Progenitor cell of endocrine pancreas (in vitro differentiated cells): ENCODE data around the gene COL12A1. TPM values are rescaled to one million over a fixed set of nuclear protein-coding genes. Genes with fewer than 3 reads are reported as not detected.

Experiments
- DNase-seq: peaks from one replicate; pipeline ENCODE4 v3.0.0; 2021; ENCODE audit warnings: low spot score; ENCODE audit not compliant: unreplicated experiment
- H3K27ac Mint-ChIP-seq: 2 replicates; pipeline ENCODE4 v1.8.0; 2021; ENCODE audit warnings: mild to moderate bottlenecking, moderate library complexity, mixed read lengths
- H3K27me3 Mint-ChIP-seq: 2 replicates; pipeline ENCODE4 v1.8.0; 2021; ENCODE audit warnings: mixed read lengths
- H3K36me3 Mint-ChIP-seq: 2 replicates; pipeline ENCODE4 v1.8.0; 2022; ENCODE audit warnings: mixed read lengths; ENCODE audit not compliant: insufficient read depth
- H3K4me1 Mint-ChIP-seq: 2 replicates; pipeline ENCODE4 v1.8.0; 2021; ENCODE audit warnings: low read depth, mixed read lengths
- H3K4me3 Mint-ChIP-seq: 2 replicates; pipeline ENCODE4 v1.8.0; 2021; ENCODE audit warnings: low read depth, mild to moderate bottlenecking, moderate library complexity, mixed read lengths
- H3K9me3 Mint-ChIP-seq: 2 replicates; pipeline ENCODE4 v1.8.0; 2021; ENCODE audit warnings: low read depth, mixed read lengths
- total RNA-seq: library from RNA; stranded (reverse); gene quantifications from 2 replicates; pipeline ENCODE4 v1.2.1, GENCODE V29; 2021
- TF ChIP-seq, protein P1 (sequence below): fragments of 200-600 bp; sonication (generic); IDR thresholded peaks from one replicate; pipeline ENCODE4 v1.5.0; 2021; ENCODE audit warnings: antibody characterized with exemption, mild to moderate bottlenecking; ENCODE audit not compliant: unreplicated experiment

COL12A1 gene
- total RNA-seq, 1 donor from 2014 or later = 2.0 TPM

DNA sequence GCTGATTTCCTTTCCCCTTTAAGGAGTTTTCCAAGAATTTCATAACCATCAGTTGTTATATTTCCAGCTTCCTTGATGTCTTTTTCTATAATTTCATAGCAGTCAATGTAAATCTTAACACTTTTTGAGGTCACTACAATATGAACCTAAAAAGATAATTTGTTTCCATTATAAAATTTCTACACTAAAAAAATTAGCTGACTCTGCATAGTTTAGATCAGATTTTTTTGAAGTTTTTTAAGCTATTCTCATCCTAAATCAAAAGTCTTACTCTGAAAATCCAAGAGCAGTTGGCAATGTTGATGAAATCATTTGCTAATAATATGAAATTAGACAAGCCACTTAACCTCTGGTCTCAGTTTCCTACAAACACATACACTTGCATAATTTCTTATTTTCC lies 96.8 kb downstream of the COL12A1 start:
- H3K36me3 Mint-ChIP-seq = no peaks in the 10 kb centered on the region
- H3K9me3 Mint-ChIP-seq = no peaks in the 10 kb centered on the region
- DNase-seq = no peak
- H3K4me1 Mint-ChIP-seq = peaks cover 3% of the 10 kb centered on the region
- no peak overlapping the region for H3K4me3 Mint-ChIP-seq
- H3K27me3 Mint-ChIP-seq = no peaks in the 10 kb centered on the region
- TF ChIP-seq, protein P1, sequence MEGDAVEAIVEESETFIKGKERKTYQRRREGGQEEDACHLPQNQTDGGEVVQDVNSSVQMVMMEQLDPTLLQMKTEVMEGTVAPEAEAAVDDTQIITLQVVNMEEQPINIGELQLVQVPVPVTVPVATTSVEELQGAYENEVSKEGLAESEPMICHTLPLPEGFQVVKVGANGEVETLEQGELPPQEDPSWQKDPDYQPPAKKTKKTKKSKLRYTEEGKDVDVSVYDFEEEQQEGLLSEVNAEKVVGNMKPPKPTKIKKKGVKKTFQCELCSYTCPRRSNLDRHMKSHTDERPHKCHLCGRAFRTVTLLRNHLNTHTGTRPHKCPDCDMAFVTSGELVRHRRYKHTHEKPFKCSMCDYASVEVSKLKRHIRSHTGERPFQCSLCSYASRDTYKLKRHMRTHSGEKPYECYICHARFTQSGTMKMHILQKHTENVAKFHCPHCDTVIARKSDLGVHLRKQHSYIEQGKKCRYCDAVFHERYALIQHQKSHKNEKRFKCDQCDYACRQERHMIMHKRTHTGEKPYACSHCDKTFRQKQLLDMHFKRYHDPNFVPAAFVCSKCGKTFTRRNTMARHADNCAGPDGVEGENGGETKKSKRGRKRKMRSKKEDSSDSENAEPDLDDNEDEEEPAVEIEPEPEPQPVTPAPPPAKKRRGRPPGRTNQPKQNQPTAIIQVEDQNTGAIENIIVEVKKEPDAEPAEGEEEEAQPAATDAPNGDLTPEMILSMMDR = no peak
- no peak overlapping the region for H3K27ac Mint-ChIP-seq

DNA sequence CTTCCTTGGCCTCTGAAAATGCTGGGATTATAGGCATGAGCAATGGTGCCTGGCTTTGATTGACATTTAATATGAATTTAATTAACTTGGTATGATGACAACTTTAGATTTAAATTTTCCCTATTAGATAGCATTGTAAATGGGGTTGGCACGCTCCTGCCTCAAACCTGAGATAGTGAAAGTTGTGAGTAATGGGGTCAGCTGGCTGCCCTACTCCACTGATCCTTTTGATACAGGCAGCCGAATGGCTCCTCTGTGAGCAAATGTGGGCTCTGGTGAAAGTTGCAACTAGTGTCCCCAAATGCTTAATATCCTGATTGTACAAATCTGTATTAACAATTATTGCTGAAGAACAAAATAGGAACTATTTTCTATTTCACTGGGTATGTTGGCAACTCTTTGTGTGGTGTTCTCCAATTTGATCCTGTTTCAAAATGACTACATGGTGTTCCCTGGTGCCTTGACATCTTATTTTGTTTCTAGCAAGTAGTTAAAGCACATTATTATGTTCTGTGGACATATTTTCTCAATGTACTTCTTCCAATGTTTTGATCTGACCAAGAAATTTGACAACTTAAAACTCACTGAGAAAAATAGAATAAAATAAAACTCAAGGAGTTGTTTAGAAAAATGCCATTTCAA lies 97.4 kb downstream of the COL12A1 start:
- Mint-ChIP-seq H3K4me1 (peaks cover 9% of the 10 kb centered on the region), H3K9me3 (no peaks in the 10 kb centered on the region), H3K36me3 (no peaks in the 10 kb centered on the region), H3K4me3 (no peak overlapping the region), H3K27ac (no peak overlapping the region), H3K27me3 (no peaks in the 10 kb centered on the region)
- no peak for DNase-seq
- TF ChIP-seq, protein P1 = no peak

DNA sequence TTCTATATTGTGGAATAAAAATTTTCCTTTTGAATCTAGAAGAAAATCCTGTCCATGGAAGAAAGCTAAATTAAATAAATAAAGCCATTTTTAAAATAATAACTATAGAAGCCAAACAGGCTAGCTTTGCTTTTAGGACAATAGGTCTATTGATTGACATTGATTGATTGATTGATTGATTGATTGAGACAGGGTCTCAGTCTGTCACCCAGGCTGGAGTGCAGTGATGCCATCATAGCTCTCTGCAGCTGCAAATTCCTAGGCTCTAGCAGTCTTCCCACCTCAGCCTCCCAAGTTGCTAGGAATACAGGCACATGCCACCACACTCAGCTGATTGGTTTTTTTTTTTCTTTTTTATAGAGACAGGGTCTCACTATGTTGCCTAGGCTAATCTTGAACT lies 97.9 kb downstream of the COL12A1 start:
- Mint-ChIP-seq H3K36me3 (no peaks in the 10 kb centered on the region), H3K27me3 (no peaks in the 10 kb centered on the region), H3K27ac (no peak overlapping the region), H3K9me3 (no peaks in the 10 kb centered on the region), H3K4me1 (peaks cover 12% of the 10 kb centered on the region), H3K4me3 (no peak overlapping the region)
- TF ChIP-seq, protein P1 = no peak
- DNase-seq = no peak

DNA sequence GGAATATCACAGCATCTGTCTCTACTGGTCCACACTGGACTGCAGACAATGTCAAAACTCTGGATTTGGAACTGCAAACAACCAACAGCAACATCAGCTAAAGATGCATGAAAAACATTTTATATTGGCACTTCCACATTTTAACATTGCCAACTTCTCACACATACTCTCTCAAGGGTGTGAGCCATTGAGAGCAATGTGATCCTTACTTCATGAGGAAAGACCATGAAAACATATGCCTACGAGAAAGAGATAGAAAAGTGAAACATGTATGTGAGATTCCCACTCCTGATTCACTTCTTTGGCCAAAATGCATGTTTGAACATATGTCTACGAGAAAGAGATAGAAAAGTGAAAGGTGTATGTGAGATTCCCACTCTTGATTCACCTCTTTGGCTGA lies 99.4 kb downstream of the COL12A1 start:
- no peak overlapping the region for H3K4me3 Mint-ChIP-seq
- H3K9me3 Mint-ChIP-seq = no peaks in the 10 kb centered on the region
- H3K36me3 Mint-ChIP-seq = no peaks in the 10 kb centered on the region
- TF ChIP-seq, protein P1 = no peak
- H3K27me3 Mint-ChIP-seq = no peaks in the 10 kb centered on the region
- no peak for DNase-seq
- H3K4me1 Mint-ChIP-seq = peaks cover 12% of the 10 kb centered on the region
- no peak overlapping the region for H3K27ac Mint-ChIP-seq

DNA sequence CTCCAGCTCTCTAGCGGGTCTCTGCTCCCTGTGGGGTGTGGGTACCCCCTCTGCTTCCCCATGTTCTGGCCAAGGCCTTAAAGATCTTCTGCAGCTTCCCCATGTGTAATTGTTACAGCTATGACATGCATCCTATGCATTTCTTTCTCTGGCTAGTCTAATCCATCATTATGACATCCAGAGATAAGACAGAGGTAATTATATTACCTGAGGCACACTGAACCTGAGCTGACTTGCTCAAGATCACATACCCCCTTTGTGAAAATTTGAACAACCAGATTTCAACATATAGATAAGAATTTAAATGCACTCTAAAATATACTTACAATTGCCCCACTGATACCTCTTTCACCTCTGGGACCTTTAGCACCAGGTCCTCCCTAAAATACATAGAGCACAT lies 102.4 kb downstream of the COL12A1 start:
- no peak overlapping the region for H3K4me3 Mint-ChIP-seq
- H3K4me1 Mint-ChIP-seq = peaks cover 12% of the 10 kb centered on the region
- H3K9me3 Mint-ChIP-seq = no peaks in the 10 kb centered on the region
- no peak overlapping the region for H3K27ac Mint-ChIP-seq
- H3K36me3 Mint-ChIP-seq = no peaks in the 10 kb centered on the region
- H3K27me3 Mint-ChIP-seq = no peaks in the 10 kb centered on the region
- TF ChIP-seq, protein P1 = no peak
- DNase-seq = no peak
